Lung (tissue), 12 donors: ENCODE results near the gene NRIP1. TPM values are rescaled to one million over a fixed set of nuclear protein-coding genes. Genes with fewer than 3 reads are reported as not detected.

ENCODE experiments used
- ATAC-seq: fragments of 200-7000 bp; cut with Tn5 transposase; one replicate; pipeline ENCODE4 v1.9.1; 2020; ENCODE audit warnings: moderate number of reproducible peaks; ENCODE audit not compliant: insufficient read depth, low FRiP score
- DNase-seq, 3 donors: peaks; one replicate each; pipeline ENCODE4 v3.0.0-alpha.2; 2013 to 2017
- H3K27ac ChIP-seq, 2 donors: one replicate each; pipeline ENCODE4 v1.5.1; 2013; ENCODE audit warnings: mild to moderate bottlenecking in 2 of 2, moderate library complexity in 2 of 2, control low read depth in 1 of 2, inconsistent platforms in 1 of 2, low read depth in 1 of 2, low read length in 1 of 2
- H3K27me3 ChIP-seq, 3 donors: one replicate each; pipeline ENCODE4 v1.5.1; 2013; ENCODE audit warnings: low read length in 2 of 3; ENCODE audit not compliant: control insufficient read depth in 3 of 3, insufficient read depth in 3 of 3
- H3K36me3 ChIP-seq, 4 donors: one replicate each; pipeline ENCODE4 v1.5.1; 2013; ENCODE audit warnings: low read length in 4 of 4, mild to moderate bottlenecking in 1 of 4, moderate library complexity in 1 of 4; ENCODE audit not compliant: control insufficient read depth in 4 of 4, insufficient read depth in 4 of 4
- H3K4me1 ChIP-seq, 5 donors: one replicate each; pipeline ENCODE4 v1.5.1; 2013; ENCODE audit warnings: low read length in 5 of 5, mild to moderate bottlenecking in 2 of 5, moderate library complexity in 1 of 5; ENCODE audit not compliant: control insufficient read depth in 5 of 5, insufficient read depth in 5 of 5
- H3K4me3 ChIP-seq: one replicate; pipeline ENCODE4 v1.5.1; 2013; ENCODE audit warnings: mild to moderate bottlenecking, control low read depth, moderate library complexity
- H3K9ac ChIP-seq, 2 donors: one replicate each; pipeline ENCODE4 v1.5.1; 2013; ENCODE audit warnings: low read length in 2 of 2, control low read depth in 1 of 2; ENCODE audit not compliant: insufficient read depth in 1 of 2
- H3K9me3 ChIP-seq, 4 donors: one replicate each; pipeline ENCODE4 v1.5.1; 2013; ENCODE audit warnings: low read length in 3 of 4, mild to moderate bottlenecking in 1 of 4, moderate library complexity in 1 of 4; ENCODE audit not compliant: control insufficient read depth in 4 of 4, insufficient read depth in 3 of 4
- CTCF ChIP-seq: IDR thresholded peaks from 2 replicates; pipeline ENCODE4 v1.5.1; 2012; ENCODE audit warnings: mild to moderate bottlenecking; ENCODE audit errors: control extremely low read depth, extremely low read depth
- WGBS, 2 donors: extraction: QIAGEN DNeasy Blood & Tissue Kit; methylation state at CpG; one replicate each; pipeline ENCODE4 v1.1.7; 2013; 5-methylcytosine and 5-hydroxymethylcytosine counted together
- polyA plus RNA-seq, 2 donors: library from polyadenylated mRNA; stranded (reverse); fragments of 200-250 nt; gene quantifications; one replicate each; pipeline ENCODE4 v1.2.1, GENCODE V29; 2013
- total RNA-seq, 2 donors: library from RNA; depleted of rRNA in 1 of 2; stranded (reverse); fragments of >200 nt in 1 of 2; gene quantifications; one replicate each; pipeline ENCODE4 v1.2.1, GENCODE V29; 2014 to 2021
- donor health status: control.
- donor health status: control.
- donor health status: Bipolar disorder and iron deficiency.
- donor health status: healthy.
- donor health status: DM: yes; HTN: yes; CAD: no.

The NRIP1 gene
- total and polyA plus RNA-seq, 4 donors = 5.9 to 35.5 (median 18.3) TPM

- DNase-seq (no peak), ATAC-seq (no peak)
- Histone ChIP-seq H3K9ac (no peak overlapping the region), H3K4me3 (no peak overlapping the region), H3K4me1 (peaks cover 0 to 3% (median 0%) of the 10 kb centered on the region in 5 donors), H3K36me3 (no peaks in the 10 kb centered on the region), H3K9me3 (no peaks in the 10 kb centered on the region), H3K27me3 (no peaks in the 10 kb centered on the region), H3K27ac (no peak overlapping the region)
- TF ChIP-seq CTCF = no peak
- WGBS, 2 donors = 90 to 92% methylated on average over 5 of the region's 5 CpGs
These were observed 49.0 kb downstream of the NRIP1 start for GRCh38 chr21:15015622-15016471.

- ATAC-seq (no peak), DNase-seq (no peak)
- no peak for TF ChIP-seq CTCF
These were observed 50.6 kb downstream of the NRIP1 start for GRCh38 chr21:15014221-15014620.

GRCh38 chr21:15011967-15012366, 52.8 kb downstream of the NRIP1 start:
- ATAC-seq (no peak), DNase-seq (no peak)
- TF ChIP-seq CTCF = no peak
- Histone ChIP-seq H3K27ac (no peak overlapping the region), H3K4me1 (peaks cover 0 to 11% (median 0%) of the 10 kb centered on the region in 5 donors), H3K36me3 (peaks cover 0 to 3% (median under 1%) of the 10 kb centered on the region in 4 donors), H3K27me3 (no peaks in the 10 kb centered on the region), H3K9me3 (no peaks in the 10 kb centered on the region), H3K9ac (no peak overlapping the region), H3K4me3 (no peak overlapping the region)
- 80 to 84% methylated on average over 2 of the region's 2 CpGs for WGBS, 2 donors

More at GRCh38 chr21:15014221-15014620, 50.6 kb downstream of the NRIP1 start:
- Histone ChIP-seq H3K27ac (no peak overlapping the region), H3K4me1 (peaks cover 0 to 3% (median 0%) of the 10 kb centered on the region in 5 donors), H3K36me3 (peaks cover 0 to 1% (median 0%) of the 10 kb centered on the region in 4 donors), H3K9me3 (no peaks in the 10 kb centered on the region), H3K9ac (no peak overlapping the region), H3K4me3 (no peak overlapping the region), H3K27me3 (no peaks in the 10 kb centered on the region)
- WGBS, 2 donors = 84 to 88% methylated on average over 2 of the region's 2 CpGs
